ENCODE measurements around the gene SAT2. TPM values are rescaled to one million over a fixed set of nuclear protein-coding genes. Genes with fewer than 3 reads are reported as not detected.

Gene SAT2
- total and polyA plus RNA-seq, 2 experiments from 2014 or later, result 56.7 to 69.4 TPM

- ATAC-seq (no peak), DNase-seq (ENCODE audit: low spot score) (no peak)
- H3K79me2 ChIP-seq (replicated peaks; ENCODE audit: insufficient read depth), result peaks cover 6% of the 10 kb centered on the region
- no peak overlapping the region for H3K4me3 ChIP-seq
- peaks cover 10% of the 10 kb centered on the region; the same call in 1 of the 2 replicates for H3F3A ChIP-seq (replicated peaks; ENCODE audit: low read depth)
- no peaks in the 10 kb centered on the region for H4K20me1 ChIP-seq (replicated peaks; ENCODE audit: insufficient read depth)
- no peak overlapping the region for H3K4me2 ChIP-seq
- Mint-ChIP-seq H3K27me3 (ENCODE audit: insufficient read depth, low read depth, poor library complexity) (peaks cover 8% of the 10 kb centered on the region), H3K4me1 (peaks cover 2% of the 10 kb centered on the region; the same call in 2 of the 3 replicates), H3K9me3 (no peaks in the 10 kb centered on the region; the same call in 2 of the 3 replicates), H3K27ac (no peak overlapping the region), H3K4me3 (no peak overlapping the region), H3K36me3 (ENCODE audit: low read depth) (no peaks in the 10 kb centered on the region)
- H3K27ac ChIP-seq (ENCODE audit: low read depth), result no peak overlapping the region
- TF ChIP-seq JUNB (IDR thresholded peaks at IDR 0.05; ENCODE audit: unreplicated experiment) (no peak), REST (IDR thresholded peaks at IDR 0.05; ENCODE audit: unreplicated experiment) (no peak), ZNF462 (CRISPR knock-in tag; IDR thresholded peaks at IDR 0.05) (no peak), STAT1 (IDR thresholded peaks at IDR 0.05; ENCODE audit: unreplicated experiment) (no peak), CTCF (conservative IDR thresholded peaks at IDR 0.05; ENCODE audit: low read depth in 2 of 2) (no peak), ETS1 (IDR thresholded peaks at IDR 0.05) (no peak), EZH2 (IDR thresholded peaks at IDR 0.05; ENCODE audit: low read depth, unreplicated experiment) (no peak), ZNF331 (CRISPR knock-in tag; IDR thresholded peaks at IDR 0.05; ENCODE audit: low read depth) (no peak), NANOG (IDR thresholded peaks at IDR 0.05; ENCODE audit: borderline replicate concordance) (no peak), CREB1 (CRISPR knock-in tag; IDR thresholded peaks at IDR 0.05; ENCODE audit: low read depth) (no peak), POLR2AphosphoS5 (IDR thresholded peaks at IDR 0.05; ENCODE audit: low read depth) (no peak), ZNF114 (CRISPR knock-in tag; IDR thresholded peaks at IDR 0.05) (no peak), EZH2phosphoT487 (IDR thresholded peaks at IDR 0.05; ENCODE audit: unreplicated experiment) (no peak)
- H3K27me3 ChIP-seq (ENCODE audit: insufficient read depth), result no peaks in the 10 kb centered on the region; the same call in 1 of the 2 replicates
- peak overlapping the region; percentile 24; the same call in 1 of the 2 replicates for H2AFZ ChIP-seq
- H3K9me2 ChIP-seq (ENCODE audit: insufficient read depth), result no peaks in the 10 kb centered on the region
- peaks cover 8% of the 10 kb centered on the region for H3K4me1 ChIP-seq (ENCODE audit: insufficient read depth)
- H3K36me3 ChIP-seq (ENCODE audit: insufficient read depth), result no peaks in the 10 kb centered on the region
Measured at GRCh38 chr17:7618608-7619007, 9.0 kb downstream of the SAT2 start.

Measured in GM23338 (cell line).